Left lobe of liver (tissue), 2 donors: ENCODE results near the gene CA5A. TPM values are rescaled to one million over a fixed set of nuclear protein-coding genes. Genes with fewer than 3 reads are reported as not detected.
A peak's percentile ranks its signal among the peaks of the same experiment; 100 is the strongest.
"Not testable (repeated sequence)": the region's sequence is repeated elsewhere in the genome, so short reads cannot be mapped to it uniquely, and the experiment has no call there.

ENCODE experiments used
- ATAC-seq: fragments of 200-7000 bp; cut with Tn5 transposase; one replicate; pipeline ENCODE4 v1.9.1; 2020; ENCODE audit warnings: mild to moderate bottlenecking, moderate library complexity
- DNase-seq: peaks from one replicate; pipeline ENCODE4 v3.0.0-alpha.2; 2020; ENCODE audit warnings: low spot score
- total RNA-seq: library from RNA; stranded (reverse); gene quantifications from one replicate; pipeline ENCODE4 v1.2.1, GENCODE V29; 2021
- donor health status: DM: no; HTN: no; CAD: no; lungs with moderate emphysema.
- donor health status: DM: no; HTN: yes; CAD: no.

Gene CA5A
- total RNA-seq, 1 donor from 2014 or later: 35.7 TPM

DNA sequence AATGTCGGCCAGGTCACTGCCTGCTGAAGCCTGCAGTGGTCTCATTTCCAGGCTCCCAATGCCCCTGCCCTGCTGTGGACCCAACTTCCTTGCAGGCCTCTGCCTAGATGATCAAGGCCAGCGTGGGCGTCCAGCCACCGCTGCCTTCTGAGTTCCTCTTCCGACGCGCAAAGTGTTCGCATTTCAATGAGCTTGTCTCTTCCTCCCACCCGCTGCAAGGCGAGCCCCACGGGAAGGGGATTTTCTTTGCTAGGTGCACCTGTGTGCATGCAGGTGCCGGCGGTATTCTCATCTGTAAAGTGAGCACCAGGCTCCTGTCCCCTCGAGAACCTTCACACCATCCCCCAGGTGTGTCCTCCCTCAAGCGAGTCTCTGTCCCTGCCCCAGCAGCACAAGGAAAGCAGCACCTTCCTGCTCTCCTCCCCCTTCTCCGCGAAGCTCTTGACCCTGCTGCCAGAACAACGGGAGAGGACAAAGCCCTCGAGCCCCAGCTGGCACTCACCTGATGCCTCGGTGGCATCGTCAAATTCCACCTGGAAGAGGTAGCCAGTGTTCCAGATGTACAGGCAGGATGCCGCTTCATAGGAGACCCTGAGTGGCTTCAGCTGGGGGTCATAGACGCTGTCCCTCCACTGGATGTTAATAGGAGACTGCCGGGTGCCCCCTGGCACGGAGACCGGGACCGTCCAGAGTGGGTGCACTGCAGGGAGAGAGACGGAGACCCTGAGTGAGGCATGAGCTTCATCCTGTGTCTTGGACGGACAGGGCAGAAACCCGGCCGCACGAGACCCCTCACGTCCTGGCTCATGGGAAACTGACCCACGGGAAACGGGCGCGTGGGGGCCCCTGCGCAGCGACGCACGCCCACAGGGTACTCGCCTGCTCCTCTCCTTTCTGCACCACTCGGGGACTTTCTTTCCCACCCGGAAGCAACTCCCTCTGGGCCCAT lies 9.8 kb downstream of the CA5A start:
- ATAC-seq: no peak
- DNase-seq: no peak

DNA sequence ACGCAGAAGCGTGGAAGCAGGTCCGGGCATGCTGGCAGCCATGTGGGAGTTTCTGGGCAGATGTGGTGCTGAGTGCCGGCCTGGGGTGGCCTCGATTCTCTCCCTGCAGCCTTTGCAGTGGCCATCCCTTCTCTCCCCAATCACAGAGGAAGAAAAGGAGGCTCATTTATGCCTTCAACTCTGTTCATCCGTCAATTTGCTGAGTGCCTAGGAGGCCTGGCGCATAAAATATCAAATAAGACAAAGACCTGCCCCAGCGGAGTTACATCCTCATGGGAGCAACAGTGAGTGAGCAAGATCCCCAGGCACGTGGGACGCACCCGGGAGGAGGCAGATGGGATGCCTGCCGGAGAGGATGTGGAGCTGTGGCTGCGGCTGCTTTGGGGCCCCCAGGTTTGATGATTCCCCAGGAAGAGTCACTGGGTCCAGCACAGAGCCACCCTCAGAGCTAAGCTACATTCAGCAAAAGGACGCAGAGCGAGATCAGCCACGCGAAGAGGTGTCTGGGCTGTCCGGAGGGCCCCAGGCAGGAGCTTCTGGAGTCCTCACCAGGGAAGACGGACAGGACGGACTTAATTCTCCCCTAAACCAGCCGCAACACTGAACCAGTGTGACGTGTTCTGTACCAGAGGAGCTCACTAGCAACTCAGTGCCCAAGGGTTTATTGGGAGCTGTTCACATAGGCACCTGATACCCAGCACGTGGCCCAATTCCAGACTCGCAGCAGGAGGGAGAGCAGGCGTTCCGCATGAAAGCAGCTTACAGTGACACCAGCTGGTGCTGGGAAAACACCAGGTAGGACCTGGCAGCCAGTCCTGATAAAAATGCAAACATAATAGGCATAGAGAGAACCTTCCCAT lies 11.3 kb downstream of the CA5A start:
- ATAC-seq (no peak), DNase-seq (no peak)

DNA sequence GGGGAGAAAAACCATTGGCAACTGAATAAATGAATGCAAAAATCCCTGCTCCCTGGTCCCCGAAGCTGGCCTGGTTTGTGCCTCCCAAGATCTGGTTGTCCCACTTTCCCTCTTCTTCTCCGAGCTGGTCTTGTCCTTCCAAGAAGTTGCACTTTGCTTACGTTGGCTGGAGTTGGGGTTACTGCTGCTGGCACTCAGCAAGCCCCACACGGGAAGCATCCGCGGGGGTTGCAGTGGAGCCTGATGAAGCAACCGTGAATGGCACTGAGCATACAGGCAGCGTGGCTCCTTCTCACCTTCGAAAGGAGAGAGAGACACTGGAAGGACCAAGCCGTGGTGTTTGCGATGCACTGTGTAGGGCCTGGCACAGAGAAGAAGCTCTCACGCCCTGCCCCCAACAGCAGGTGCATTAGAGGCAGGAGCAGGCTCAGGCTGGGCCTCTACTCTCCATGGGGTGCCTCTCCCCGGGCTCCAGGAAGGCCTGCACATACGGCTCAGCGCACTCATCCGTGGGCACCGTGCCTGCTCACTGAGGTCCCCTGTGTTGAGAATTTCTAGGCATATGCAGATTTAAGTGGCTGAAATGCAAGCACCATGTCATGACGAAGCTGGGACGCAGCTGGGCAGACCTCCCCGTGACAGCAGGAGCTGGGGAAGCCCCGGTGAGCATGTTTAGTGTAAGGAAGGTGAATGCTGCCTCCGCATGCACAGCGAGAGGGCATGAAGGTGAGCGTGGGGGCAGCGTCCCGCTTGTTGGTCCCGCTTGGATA lies 12.1 kb downstream of the CA5A start:
- DNase-seq (no peak), ATAC-seq (no peak)

DNA sequence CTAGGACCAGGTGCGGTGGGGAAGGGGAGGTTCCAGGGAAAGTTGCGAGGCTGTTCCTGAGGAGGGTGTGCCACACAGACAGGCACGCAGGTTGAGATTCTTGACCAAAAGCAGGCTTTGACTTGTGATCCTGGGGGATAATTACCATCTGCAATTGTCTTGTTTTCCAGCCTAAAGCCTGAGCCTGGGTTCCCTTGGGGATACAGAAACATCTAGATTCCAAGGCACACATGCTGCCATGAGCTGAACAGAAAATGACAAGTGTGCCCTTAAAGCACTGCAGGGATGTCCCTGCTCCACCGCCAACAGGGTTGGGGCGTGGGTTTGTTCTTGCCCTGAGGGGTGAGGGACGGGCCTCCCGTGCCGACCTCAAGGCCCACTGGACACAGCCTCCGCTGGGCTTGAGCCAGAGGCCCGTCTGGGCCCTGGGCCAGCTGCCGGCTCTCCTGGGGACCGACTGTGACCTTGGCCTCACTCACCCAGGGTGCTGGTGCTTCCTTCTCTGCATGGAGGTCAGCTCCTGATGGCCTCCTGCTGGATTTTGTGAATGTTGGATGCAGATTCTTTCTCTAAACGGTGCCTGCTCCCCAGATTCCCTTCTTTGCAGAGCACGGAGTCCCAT lies 14.0 kb downstream of the CA5A start:
- peak; percentile 75 for ATAC-seq
- DNase-seq: peak; percentile 81

DNA sequence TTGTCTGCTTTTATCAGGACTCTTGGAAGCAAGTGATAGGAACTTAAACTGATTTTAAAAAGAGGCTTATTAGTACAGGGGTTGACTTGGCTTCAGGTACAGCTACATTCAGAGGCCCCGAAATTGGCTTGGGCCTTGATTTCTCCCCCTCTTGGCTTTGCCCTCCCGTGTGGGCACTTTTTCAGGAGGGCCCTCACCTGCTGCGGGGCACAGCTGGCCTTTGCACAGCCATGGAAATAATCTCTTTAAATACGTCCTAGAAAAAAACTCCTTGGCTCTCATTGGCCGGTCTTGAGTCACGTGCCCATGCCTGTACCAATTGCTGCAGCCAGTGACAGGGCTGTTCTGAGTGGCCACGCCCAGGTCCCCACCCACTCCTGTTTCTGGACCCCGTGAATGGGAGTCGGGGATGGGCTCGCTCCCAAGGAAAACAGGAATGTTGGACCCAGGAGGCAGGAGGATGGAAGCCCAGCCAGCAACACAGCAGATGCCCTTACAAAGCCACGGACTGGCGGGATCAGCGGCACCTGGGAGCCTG lies 15.0 kb downstream of the CA5A start:
- ATAC-seq: peak; percentile 62

DNA sequence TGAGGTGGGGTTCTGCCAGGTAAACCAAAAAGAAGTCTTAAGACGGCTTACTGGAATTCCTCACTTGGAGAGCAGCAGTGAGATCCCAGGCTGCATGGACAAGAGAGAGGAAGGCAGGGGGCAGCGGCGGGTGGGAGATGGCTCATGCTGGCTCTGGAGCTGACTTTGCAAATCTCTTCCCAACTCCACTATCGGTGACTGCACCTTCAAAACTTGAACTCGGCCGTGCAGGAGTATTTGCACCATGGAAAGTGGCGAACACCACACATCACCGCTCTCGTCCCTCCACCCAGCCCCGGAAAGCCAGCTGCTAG lies 16.7 kb downstream of the CA5A start:
- ATAC-seq: no peak
- DNase-seq: no peak

More for the DNA sequence above, 15.0 kb downstream of the CA5A start:
- peak; percentile 69 for DNase-seq

DNA sequence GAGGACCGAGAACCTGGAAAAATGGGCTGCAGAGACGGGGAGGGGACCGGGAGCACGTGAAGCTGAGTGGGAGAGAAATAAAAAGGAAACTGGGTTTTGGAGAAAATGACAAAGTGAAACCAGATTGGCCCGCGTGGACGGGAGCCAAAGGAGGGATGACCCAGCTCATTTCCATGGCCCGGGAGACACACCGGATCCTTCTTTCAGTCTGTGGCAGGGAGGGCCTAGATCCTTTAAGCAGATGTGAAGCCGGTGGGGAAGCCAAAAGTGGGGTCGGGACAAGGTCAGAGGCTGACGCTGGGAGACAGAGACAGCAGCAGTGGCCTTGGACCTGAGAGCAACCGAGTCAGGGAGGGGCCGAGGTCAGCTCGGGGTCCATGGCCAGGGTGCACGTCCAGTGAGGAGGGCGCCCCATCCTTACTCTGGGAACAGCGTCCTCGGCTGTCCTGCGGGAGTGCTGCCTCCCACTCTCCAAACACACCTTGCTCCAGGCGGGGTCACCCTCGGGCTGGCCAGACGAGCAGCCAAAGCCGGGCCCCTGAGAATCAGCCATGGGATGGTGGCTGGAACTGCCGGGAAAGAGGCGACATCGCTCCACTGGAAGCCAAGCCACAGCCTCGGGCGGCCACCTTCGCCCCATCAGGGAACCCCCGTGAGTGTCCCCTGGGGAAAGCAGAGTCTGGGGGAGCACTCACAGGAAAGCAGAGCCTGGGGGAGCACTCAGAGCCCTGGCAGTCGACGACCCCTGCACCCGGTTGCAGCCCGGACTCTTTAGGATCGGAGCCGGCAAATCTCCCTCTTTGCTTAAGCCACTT lies 17.3 kb downstream of the CA5A start:
- DNase-seq (no peak), ATAC-seq (no peak)

DNA sequence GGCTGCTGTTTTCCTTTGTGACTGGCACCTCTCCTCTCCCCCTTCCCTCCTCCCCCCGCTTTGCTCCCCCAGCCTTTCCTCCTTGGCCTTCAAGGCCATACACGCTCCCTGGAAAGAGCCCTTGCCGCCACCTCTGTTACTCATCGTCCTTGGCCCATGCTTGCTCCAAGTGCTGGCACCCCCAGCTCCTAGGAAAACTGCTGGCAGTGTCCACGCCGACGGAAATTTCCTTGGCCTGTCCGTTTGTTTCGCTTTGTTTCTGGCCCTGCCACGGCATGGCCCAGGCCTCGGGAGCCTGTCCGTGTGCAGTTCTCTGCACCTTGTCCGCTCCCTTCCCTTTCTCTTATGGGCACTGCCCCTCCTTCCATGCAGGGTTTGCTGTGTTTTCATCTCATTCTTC lies 18.0 kb downstream of the CA5A start:
- ATAC-seq (no peak), DNase-seq (no peak)

DNA sequence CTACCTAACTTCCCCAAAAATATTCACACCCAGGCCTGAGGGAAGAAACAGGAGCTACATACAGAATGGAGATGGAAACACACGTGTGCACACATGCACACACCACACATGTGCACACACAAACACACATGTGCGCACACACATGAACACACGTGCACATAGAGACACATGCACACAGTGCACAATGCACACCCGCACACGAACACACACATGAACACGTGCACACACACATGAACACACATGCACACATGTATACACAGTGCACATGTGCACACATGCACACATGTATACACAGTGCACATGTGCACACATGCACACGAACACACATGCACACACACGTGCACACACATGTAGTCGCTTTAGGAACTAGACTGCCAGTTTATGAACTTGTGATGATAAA lies 18.8 kb downstream of the CA5A start:
- no peak for ATAC-seq
- no peak for DNase-seq

DNA sequence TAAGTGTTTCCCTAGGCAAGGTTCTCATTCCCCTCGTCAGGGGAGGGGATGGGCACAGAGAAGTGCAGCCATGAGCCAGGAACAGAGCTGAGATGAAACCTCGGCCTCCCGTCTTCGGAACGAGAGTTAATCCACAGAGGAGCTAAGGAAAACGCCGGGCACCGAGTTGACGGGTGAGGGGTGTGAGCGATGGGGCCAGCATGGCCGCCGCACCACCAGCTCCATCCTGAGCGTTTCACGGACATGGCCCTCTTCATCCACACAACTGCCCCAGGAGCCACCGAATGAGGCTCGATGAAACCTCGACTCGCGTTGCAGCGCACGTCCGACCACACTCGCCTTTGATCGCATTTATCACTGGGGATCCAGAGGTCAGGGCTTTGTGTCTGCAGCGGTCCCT lies 21.5 kb downstream of the CA5A start:
- DNase-seq (no peak), ATAC-seq (no peak)

DNA sequence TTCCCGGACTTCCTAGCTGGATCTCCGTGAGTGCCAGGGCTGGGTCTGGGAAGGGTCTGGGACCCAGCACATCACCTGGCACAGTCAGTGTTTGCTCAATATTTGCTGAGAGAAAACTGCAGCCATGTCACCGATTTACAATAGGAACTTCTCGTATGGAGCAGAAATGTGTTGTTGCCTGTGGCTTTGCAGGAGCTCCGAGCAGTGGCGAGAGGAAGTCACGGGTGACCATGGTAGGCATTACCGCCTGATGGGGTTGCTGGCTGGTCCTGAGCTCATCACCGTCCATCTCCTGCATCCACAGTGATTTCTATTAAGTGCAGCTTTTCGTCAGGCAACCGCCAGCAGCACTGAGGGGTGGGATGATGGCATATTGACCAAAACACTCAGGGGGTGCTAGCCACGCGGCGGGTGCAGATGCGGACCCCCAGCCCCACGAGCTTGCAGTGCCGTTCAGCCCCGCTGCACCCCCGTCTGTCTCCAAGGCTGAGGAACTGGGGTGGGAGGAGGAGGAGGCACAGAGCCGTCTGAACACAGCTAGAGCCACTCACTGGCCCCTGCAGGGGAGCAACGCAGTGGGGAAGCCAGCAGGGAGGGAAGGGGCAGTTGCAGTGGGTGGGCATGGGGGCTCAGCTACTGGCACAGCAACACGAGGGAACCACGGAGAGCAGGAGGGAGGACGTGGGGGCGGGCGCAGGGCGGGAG lies 22.2 kb downstream of the CA5A start:
- ATAC-seq, DNase-seq: not testable (repeated sequence)

DNA sequence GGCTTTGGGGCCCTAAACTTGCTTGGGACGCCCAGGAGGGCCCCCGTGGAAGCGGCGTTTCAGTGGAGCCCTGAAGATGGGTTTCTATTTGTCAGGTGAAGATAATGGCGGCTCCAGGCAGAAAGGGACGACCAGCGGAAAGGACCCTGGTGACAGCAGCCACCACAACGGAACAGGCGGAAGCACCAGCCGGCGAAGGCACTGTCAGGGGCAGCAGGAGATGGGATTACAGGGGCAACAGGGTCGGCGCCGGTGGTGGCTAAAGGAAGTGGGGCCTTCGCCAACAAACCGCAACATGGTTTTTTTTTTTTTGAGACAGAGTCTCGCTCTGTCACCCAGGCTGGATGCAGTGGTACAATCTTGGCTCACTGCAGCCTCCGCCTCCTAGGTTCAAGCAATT lies 23.6 kb downstream of the CA5A start:
- not testable (repeated sequence) for DNase-seq, ATAC-seq

DNA sequence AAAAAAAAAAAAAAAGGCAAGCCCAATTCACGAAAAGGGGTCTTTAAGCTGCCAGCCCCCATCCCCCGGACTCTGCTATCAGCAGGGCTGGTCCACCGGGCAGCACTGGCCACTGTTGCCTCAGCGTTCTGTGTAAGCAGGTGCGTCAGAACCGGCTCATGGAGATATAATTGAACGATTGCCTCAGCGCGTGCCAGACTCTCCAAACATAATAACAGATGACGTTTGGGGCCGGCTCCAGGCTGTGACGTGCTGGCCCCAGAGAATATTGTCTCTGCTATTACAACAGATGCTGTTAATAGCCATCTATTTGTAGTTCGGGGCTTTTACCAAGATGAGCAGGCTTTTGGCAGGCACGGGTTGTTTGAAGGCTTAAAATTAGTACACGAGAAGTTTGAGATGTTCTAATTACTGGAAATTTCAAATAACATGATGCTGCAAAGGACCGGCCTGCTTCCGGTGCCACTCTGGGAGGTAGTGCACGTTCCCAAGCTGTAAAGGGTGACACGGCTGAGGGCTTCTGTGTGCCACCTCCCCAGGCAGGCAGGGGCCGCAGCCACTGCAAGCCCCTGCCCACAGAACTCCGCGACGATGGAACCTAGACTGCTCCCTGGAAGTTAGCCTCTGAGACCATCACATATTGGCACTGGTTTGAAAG lies 25.1 kb downstream of the CA5A start:
- peak; percentile 72 for DNase-seq
- ATAC-seq: peak; percentile 76

DNA sequence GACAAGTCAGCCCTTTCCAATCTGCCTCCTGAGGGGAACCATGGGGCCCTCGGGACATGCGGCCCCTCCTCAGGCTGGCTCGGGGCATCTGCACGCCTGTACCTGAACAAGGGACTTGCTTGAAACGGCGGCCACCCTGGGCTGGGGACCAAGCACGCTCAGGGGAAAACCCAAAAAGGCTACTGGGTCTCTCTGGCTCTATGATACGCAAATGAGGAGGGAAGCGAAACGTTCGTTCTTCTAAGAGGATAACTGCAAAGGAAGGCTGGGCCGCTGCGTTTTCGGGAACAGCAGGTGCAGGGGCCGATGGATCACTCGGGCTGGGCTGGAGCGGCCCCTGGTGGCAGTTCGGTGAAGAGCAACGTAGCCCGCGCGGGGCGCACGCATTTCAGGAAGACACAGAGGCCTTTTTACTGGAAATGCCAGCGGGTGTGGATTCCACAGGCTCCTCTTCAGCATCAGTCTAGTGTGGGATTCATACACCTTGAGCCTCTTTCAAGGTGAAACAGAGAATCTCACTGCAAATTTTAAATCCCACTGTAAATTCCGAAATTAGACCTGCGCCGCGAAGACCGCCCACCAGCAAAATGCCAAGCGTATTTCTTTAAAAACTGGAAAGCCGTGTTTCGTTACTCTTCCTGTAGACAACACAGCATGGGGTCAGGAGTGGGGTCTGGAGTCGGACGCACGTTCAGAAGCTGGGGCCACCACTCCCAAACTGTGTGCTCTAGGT lies 27.0 kb downstream of the CA5A start:
- DNase-seq: not testable (repeated sequence)
- ATAC-seq: peak; percentile 41

DNA sequence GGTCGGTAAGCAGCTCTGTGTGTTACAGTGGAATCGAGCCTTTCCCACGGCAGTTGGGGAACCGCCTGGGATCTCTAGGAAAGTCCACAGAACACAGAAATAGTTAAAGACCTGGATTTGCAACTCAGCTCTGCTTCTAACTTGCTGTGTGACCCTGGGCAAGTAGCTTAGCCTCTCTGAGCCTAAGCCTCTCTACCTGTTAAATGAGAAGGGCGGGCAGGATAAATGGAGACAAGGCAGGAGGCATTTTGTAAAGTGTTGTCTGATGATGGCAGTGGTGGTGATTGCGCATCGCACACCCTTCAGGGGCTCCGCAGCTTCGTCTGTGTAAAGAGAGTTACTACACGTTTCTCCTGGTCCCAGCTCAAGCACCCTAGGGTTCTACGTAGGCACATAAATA lies 28.2 kb downstream of the CA5A start:
- DNase-seq, ATAC-seq: not testable (repeated sequence)

DNA sequence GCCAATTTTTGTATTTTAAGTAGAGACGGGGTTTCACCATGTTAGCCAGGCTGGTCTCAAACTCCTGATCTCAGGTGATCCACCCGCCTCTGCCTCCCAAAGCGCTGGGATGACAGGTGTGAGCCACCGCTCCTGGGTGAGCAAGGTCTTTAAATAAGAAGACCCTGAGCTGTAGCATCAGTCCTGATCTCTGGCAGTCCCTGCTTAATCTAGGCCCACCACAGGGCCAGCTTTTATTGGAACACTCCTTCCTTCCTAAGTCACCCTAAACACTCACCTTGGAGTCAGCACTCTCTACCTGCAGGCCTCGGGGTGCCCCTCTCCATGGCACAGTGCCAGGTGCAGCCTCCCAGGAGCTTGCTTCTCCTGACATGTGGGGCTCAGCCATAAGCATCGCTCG lies 30.8 kb downstream of the CA5A start:
- not testable (repeated sequence) for DNase-seq, ATAC-seq

DNA sequence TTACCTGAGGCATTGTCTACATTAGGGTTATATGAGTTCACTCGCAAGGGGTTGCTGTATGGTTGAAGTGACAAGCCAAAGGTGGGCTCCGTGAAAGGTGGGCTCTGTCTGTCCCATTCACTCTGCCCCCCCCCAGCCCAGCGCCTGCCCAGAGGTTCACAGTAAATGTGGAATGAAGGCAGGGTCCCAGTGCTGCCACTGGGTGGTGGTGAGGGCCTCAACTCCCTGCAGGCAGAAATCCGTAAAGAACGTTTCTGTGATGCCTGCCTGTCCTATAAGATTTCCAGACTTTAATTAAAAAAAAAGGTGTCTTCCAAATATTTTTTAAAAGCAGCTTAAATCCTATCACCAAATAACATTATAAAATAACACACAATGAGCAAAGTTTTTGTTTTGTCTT lies 31.4 kb downstream of the CA5A start:
- not testable (repeated sequence) for DNase-seq
- ATAC-seq: peak; percentile 12

DNA sequence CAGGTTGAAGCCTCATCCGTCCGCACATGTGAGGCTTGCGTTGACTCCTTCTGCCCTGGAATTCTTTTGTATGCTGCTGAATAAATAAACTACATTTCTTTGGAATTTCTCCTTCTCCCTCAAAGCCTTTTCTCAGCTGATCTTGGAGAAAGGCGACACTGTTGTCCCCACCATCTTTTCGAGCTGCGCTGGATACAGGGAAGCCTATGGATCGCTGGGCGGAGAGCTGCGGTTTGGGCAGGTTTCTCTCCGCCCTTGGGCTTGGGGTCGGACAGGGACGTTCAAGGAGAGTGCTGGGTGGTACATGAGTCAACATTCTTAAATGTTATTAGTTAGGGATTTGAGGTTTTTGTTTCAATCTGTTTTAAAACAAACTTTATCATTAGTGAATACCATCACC lies 35.8 kb downstream of the CA5A start:
- not testable (repeated sequence) for ATAC-seq, DNase-seq
